B cell (primary cell): ENCODE results near the gene SLC16A1.
"Not testable (repeated sequence)": the region's sequence is repeated elsewhere in the genome, so short reads cannot be mapped to it uniquely, and the experiment has no call there.

Experiments used
- EZH2 ChIP-seq: IDR thresholded peaks from 2 replicates; pipeline ENCODE4 v1.6.1; 2012; ENCODE audit warnings: borderline replicate concordance, low read depth, mild to moderate bottlenecking, moderate library complexity, low read length; ENCODE audit not compliant: insufficient read depth, poor library complexity, severe bottlenecking
- TF ChIP-seq, protein P1 (sequence below): fragments of 200-600 bp; IDR thresholded peaks from one replicate; pipeline ENCODE4 v1.8.0; 2022; ENCODE audit warnings: antibody characterized with exemption, mild to moderate bottlenecking

DNA sequence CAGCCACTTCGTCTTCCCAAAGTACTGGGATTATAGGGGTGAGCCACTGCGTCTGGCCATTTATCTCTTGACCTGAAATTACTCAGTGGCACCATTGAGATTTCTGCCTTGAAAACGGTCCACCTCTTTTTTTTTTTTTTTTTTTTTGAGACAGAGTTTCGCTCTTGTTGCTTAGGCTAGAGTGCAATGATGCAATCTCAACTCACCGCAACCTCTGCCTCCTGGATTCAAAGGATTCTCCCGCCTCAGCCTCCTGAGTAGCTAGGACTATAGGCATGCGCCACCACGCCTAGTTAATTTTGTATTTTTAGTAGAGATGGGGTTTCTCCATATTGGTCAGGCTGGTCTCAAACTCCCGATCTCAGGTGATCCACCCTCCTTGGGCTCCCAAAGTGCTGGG, 39.0 kb upstream of the SLC16A1 start:
- TF ChIP-seq, protein P1, sequence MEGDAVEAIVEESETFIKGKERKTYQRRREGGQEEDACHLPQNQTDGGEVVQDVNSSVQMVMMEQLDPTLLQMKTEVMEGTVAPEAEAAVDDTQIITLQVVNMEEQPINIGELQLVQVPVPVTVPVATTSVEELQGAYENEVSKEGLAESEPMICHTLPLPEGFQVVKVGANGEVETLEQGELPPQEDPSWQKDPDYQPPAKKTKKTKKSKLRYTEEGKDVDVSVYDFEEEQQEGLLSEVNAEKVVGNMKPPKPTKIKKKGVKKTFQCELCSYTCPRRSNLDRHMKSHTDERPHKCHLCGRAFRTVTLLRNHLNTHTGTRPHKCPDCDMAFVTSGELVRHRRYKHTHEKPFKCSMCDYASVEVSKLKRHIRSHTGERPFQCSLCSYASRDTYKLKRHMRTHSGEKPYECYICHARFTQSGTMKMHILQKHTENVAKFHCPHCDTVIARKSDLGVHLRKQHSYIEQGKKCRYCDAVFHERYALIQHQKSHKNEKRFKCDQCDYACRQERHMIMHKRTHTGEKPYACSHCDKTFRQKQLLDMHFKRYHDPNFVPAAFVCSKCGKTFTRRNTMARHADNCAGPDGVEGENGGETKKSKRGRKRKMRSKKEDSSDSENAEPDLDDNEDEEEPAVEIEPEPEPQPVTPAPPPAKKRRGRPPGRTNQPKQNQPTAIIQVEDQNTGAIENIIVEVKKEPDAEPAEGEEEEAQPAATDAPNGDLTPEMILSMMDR: not testable (repeated sequence)
- not testable (repeated sequence) for TF ChIP-seq EZH2
